SK-N-SH (cell line): ENCODE results near the gene COL23A1.

ENCODE experiments used
- GABPA ChIP-seq: IDR thresholded peaks from 2 replicates; pipeline ENCODE4 v1.4.0; 2012; ENCODE audit warnings: low read depth, mild to moderate bottlenecking
- SMC3 ChIP-seq: IDR thresholded peaks from 2 replicates; pipeline ENCODE4 v1.6.1; 2012; ENCODE audit warnings: low read depth, low read length, improper control_type of control experiment
- TCF12 ChIP-seq: IDR thresholded peaks from 2 replicates; pipeline ENCODE4 v1.4.0; 2012
- ZBTB33 ChIP-seq: IDR thresholded peaks from 2 replicates; pipeline ENCODE4 v1.4.0; 2012; ENCODE audit warnings: low read depth, borderline replicate concordance

- TF ChIP-seq ZBTB33 (no peak), TCF12 (no peak), GABPA (no peak), SMC3 (no peak)
Observed at GRCh38 chr5:178569485-178569884, 20.7 kb downstream of the COL23A1 start.
